Measurements from ENCODE around the gene SOCS4. TPM values are rescaled to one million over a fixed set of nuclear protein-coding genes. Genes with fewer than 3 reads are reported as not detected.
A peak's percentile ranks its signal among the peaks of the same experiment; 100 is the strongest.

SOCS4 gene
- total RNA-seq, 2 experiments from 2014 or later: 19.5 to 20.7 TPM

GRCh38 chr14:55054098-55054497, 27.1 kb downstream of the SOCS4 start:
- POLR2A ChIA-PET: no interaction called here
- no peak for ATAC-seq (ENCODE audit: poor library complexity)

GRCh38 chr14:55057919-55058318, 30.9 kb downstream of the SOCS4 start:
- no peak overlapping the region for H3K4me3 Mint-ChIP-seq

More at GRCh38 chr14:55054098-55054497, 27.1 kb downstream of the SOCS4 start:
- no peaks in the 10 kb centered on the region for H3K9me3 ChIP-seq (ENCODE audit: control insufficient read depth in 1 of 2, insufficient read depth in 1 of 2, low read length in 2 of 2)
- no peaks in the 10 kb centered on the region for H3K27me3 Mint-ChIP-seq
- H3K4me3 ChIP-seq (ENCODE audit: low read length): no peak overlapping the region
- H3K4me1 Mint-ChIP-seq (ENCODE audit: low read depth): peaks cover 61% of the 10 kb centered on the region
- peak overlapping the region; percentile 64 for H3K4me3 Mint-ChIP-seq
- H3K27ac Mint-ChIP-seq: peak overlapping the region; percentile 61
- CTCF ChIA-PET: interaction anchor here (0.7 to 1.2 kb wide), 2 partner anchors 27 to 231 kb away, joined by 3 read pairs; partner anchors contain the start of genes SOCS4 and WDHD1
- no peaks in the 10 kb centered on the region for H3K9me3 Mint-ChIP-seq
- no peaks in the 10 kb centered on the region for H3K27me3 ChIP-seq (ENCODE audit: control insufficient read depth in 1 of 2, insufficient read depth in 2 of 2, low read length in 2 of 2)
- H3K27ac ChIP-seq (ENCODE audit: low read depth in 1 of 2, low read length in 2 of 2): no peak overlapping the region
- no peak for TF ChIP-seq CTCF (IDR thresholded peaks at IDR 0.05)
- peaks cover 17% of the 10 kb centered on the region for H3K36me3 ChIP-seq (ENCODE audit: insufficient read depth, low read length)
- peaks cover 27% of the 10 kb centered on the region for H3K4me1 ChIP-seq (ENCODE audit: insufficient read depth, low read length)
- no peak for DNase-seq
- intact Hi-C loops (cut with DNase I, micrococcal nuclease): loop anchor here in 1 of 2 experiments (5.0 to 10.0 kb wide), 5 partner anchors 149 to 657 kb away; partner anchors contain the start of genes CDKN3 and GCH1
- peaks cover 70% of the 10 kb centered on the region for H3K36me3 Mint-ChIP-seq (ENCODE audit: low read depth)

GRCh38 chr14:55059333-55059732, 32.3 kb downstream of the SOCS4 start:
- ChIA-PET POLR2A (interaction anchor here (0.7 to 2.0 kb wide), 2 partner anchors 12 to 13 kb away, joined by 3 to 7 read pairs; no protein-coding TSS in a partner anchor), CTCF (interaction anchor here (2.5 kb wide), 1 partner anchor 8 kb away, joined by 11 read pairs; the partner anchor contains the start of gene MAPK1IP1L)
- Mint-ChIP-seq H3K27ac (peak overlapping the region; percentile 26), H3K4me3 (no peak overlapping the region), H3K9me3 (no peaks in the 10 kb centered on the region), H3K27me3 (no peaks in the 10 kb centered on the region), H3K36me3 (ENCODE audit: low read depth) (peaks cover 85% of the 10 kb centered on the region), H3K4me1 (ENCODE audit: low read depth) (peaks cover 62% of the 10 kb centered on the region)
- no peak overlapping the region for H3K27ac ChIP-seq (ENCODE audit: low read depth in 1 of 2, low read length in 2 of 2)
- H3K4me3 ChIP-seq (ENCODE audit: low read length): no peak overlapping the region
- H3K9me3 ChIP-seq (ENCODE audit: control insufficient read depth in 1 of 2, insufficient read depth in 1 of 2, low read length in 2 of 2): no peaks in the 10 kb centered on the region
- intact Hi-C loops (cut with DNase I, micrococcal nuclease): loop anchor here in 1 of 2 experiments (10.0 kb wide), 3 partner anchors 155 to 545 kb away; partner anchors contain the start of gene GCH1
- no peak for TF ChIP-seq CTCF (IDR thresholded peaks at IDR 0.05)
- DNase-seq: no peak
- H3K27me3 ChIP-seq (ENCODE audit: control insufficient read depth in 1 of 2, insufficient read depth in 2 of 2, low read length in 2 of 2): no peaks in the 10 kb centered on the region
- H3K4me1 ChIP-seq (ENCODE audit: insufficient read depth, low read length): peaks cover 17% of the 10 kb centered on the region
- no peak for ATAC-seq (ENCODE audit: poor library complexity)
- peaks cover 59% of the 10 kb centered on the region for H3K36me3 ChIP-seq (ENCODE audit: insufficient read depth, low read length)

More at GRCh38 chr14:55057919-55058318, 30.9 kb downstream of the SOCS4 start:
- peaks cover 71% of the 10 kb centered on the region for H3K4me1 Mint-ChIP-seq (ENCODE audit: low read depth)
- no peaks in the 10 kb centered on the region for H3K27me3 Mint-ChIP-seq
- ATAC-seq (ENCODE audit: poor library complexity): no peak
- intact Hi-C loops (cut with DNase I, micrococcal nuclease): loop anchor here in 1 of 2 experiments (10.0 kb wide), 3 partner anchors 153 to 543 kb away; partner anchors contain the start of gene GCH1
- H3K4me1 ChIP-seq (ENCODE audit: insufficient read depth, low read length): peaks cover 21% of the 10 kb centered on the region
- POLR2A ChIA-PET: interaction anchor here (0.6 to 1.1 kb wide), 2 partner anchors 13 to 31 kb away, joined by 3 to 4 read pairs; partner anchors contain the start of genes SOCS4 and WDHD1
- DNase-seq: no peak
- peaks cover 83% of the 10 kb centered on the region for H3K36me3 Mint-ChIP-seq (ENCODE audit: low read depth)
- peaks cover 47% of the 10 kb centered on the region for H3K36me3 ChIP-seq (ENCODE audit: insufficient read depth, low read length)
- no peak overlapping the region for H3K4me3 ChIP-seq (ENCODE audit: low read length)
- no peaks in the 10 kb centered on the region for H3K9me3 Mint-ChIP-seq
- H3K27ac ChIP-seq (ENCODE audit: low read depth in 1 of 2, low read length in 2 of 2): no peak overlapping the region
- H3K9me3 ChIP-seq (ENCODE audit: control insufficient read depth in 1 of 2, insufficient read depth in 1 of 2, low read length in 2 of 2): no peaks in the 10 kb centered on the region
- no peaks in the 10 kb centered on the region for H3K27me3 ChIP-seq (ENCODE audit: control insufficient read depth in 1 of 2, insufficient read depth in 2 of 2, low read length in 2 of 2)
- no peak overlapping the region for H3K27ac Mint-ChIP-seq
- TF ChIP-seq CTCF (IDR thresholded peaks at IDR 0.05): no peak
- CTCF ChIA-PET: interaction anchor here (0.7 kb wide), 1 partner anchor 247 kb away, joined by 5 read pairs; no protein-coding TSS in a partner anchor
